HUES6 (cell line): Measurements from ENCODE around the gene S100A8.
"Not testable (repeated sequence)": the region's sequence is repeated elsewhere in the genome, so short reads cannot be mapped to it uniquely, and the experiment has no call there.

Experiments
- H3K27ac ChIP-seq: 2 replicates; pipeline ENCODE4 v1.7.0; 2013; ENCODE audit warnings: low read depth, mild to moderate bottlenecking, low read length, inconsistent platforms
- H3K27me3 ChIP-seq: 2 replicates; pipeline ENCODE4 v1.6.1; 2013; ENCODE audit warnings: low read length; ENCODE audit not compliant: control insufficient read depth, insufficient read depth
- H3K36me3 ChIP-seq: 2 replicates; pipeline ENCODE4 v1.6.1; 2013; ENCODE audit warnings: low read length; ENCODE audit not compliant: control insufficient read depth, insufficient read depth
- H3K4me1 ChIP-seq: 2 replicates; pipeline ENCODE4 v1.6.1; 2013; ENCODE audit warnings: low read length; ENCODE audit not compliant: control insufficient read depth, insufficient read depth
- H3K4me3 ChIP-seq: 2 replicates; pipeline ENCODE4 v1.5.1; 2013; ENCODE audit warnings: low read depth, low read length
- H3K9ac ChIP-seq: one replicate; pipeline ENCODE4 v1.6.1; 2013; ENCODE audit warnings: mild to moderate bottlenecking, low read length
- H3K9me3 ChIP-seq: 2 replicates; pipeline ENCODE4 v1.6.1; 2013; ENCODE audit warnings: low read depth, low read length; ENCODE audit not compliant: control insufficient read depth, insufficient read depth

Gene S100A8

GRCh38 chr1:153415850-153416570, 25.1 kb upstream of the S100A8 start, which contains the start of gene S100A7A:
Gene S100A7A (plus strand): TSS chr1:153416520. CDS start chr1:153418083, 1,563 bp downstream.
- Histone ChIP-seq H3K4me3 (no peak within 1 kb of the TSS), H3K9ac (no peak within 1 kb of the TSS), H3K9me3 (no peaks in the 10 kb centered on the region), H3K27me3 (peaks cover 16% of the 10 kb centered on the region), H3K27ac (no peak within 1 kb of the TSS), H3K4me1 (no peaks in the 10 kb centered on the region), H3K36me3 (no peaks in the 10 kb centered on the region)

GRCh38 chr1:153413961-153414360, 23.1 kb upstream of the S100A8 start:
- H3K27me3 ChIP-seq, H3K9ac ChIP-seq, H3K4me1 ChIP-seq, H3K9me3 ChIP-seq, H3K4me3 ChIP-seq, H3K27ac ChIP-seq, H3K36me3 ChIP-seq: not testable (repeated sequence)

- H3K36me3 ChIP-seq, H3K27ac ChIP-seq, H3K9me3 ChIP-seq, H3K4me1 ChIP-seq, H3K4me3 ChIP-seq, H3K9ac ChIP-seq: not testable (repeated sequence)
- peaks cover 18% of the 10 kb centered on the region for H3K27me3 ChIP-seq
Measured at GRCh38 chr1:153407274-153407673, 16.4 kb upstream of the S100A8 start.

GRCh38 chr1:153405825-153406599, 15.1 kb upstream of the S100A8 start:
- not testable (repeated sequence) for H3K4me1 ChIP-seq, H3K27ac ChIP-seq, H3K9me3 ChIP-seq, H3K36me3 ChIP-seq, H3K4me3 ChIP-seq, H3K9ac ChIP-seq
- H3K27me3 ChIP-seq: peaks cover 22% of the 10 kb centered on the region

- H3K4me1 ChIP-seq: no peaks in the 10 kb centered on the region
Measured at GRCh38 chr1:153404768-153405167, 13.9 kb upstream of the S100A8 start.

GRCh38 chr1:153404086-153404635, 13.3 kb upstream of the S100A8 start:
- peaks cover 22% of the 10 kb centered on the region for H3K27me3 ChIP-seq
- H3K9me3 ChIP-seq: peaks cover 3% of the 10 kb centered on the region; the same call in 1 of the 2 replicates
- H3K36me3 ChIP-seq: no peaks in the 10 kb centered on the region
- H3K27ac ChIP-seq: no peak overlapping the region
- no peaks in the 10 kb centered on the region for H3K4me1 ChIP-seq
- H3K9ac ChIP-seq: no peak overlapping the region
- no peak overlapping the region for H3K4me3 ChIP-seq

More at GRCh38 chr1:153404768-153405167, 13.9 kb upstream of the S100A8 start:
- peaks cover 3% of the 10 kb centered on the region; the same call in 1 of the 2 replicates for H3K9me3 ChIP-seq
- peaks cover 22% of the 10 kb centered on the region for H3K27me3 ChIP-seq
- no peak overlapping the region for H3K27ac ChIP-seq
- no peaks in the 10 kb centered on the region for H3K36me3 ChIP-seq
- no peak overlapping the region for H3K4me3 ChIP-seq
- no peak overlapping the region for H3K9ac ChIP-seq

GRCh38 chr1:153403421-153404085, 12.7 kb upstream of the S100A8 start:
- peaks cover 22% of the 10 kb centered on the region for H3K27me3 ChIP-seq
- peaks cover 3% of the 10 kb centered on the region; the same call in 1 of the 2 replicates for H3K9me3 ChIP-seq
- no peak overlapping the region for H3K4me3 ChIP-seq
- H3K4me1 ChIP-seq: no peaks in the 10 kb centered on the region
- H3K27ac ChIP-seq: no peak overlapping the region
- no peaks in the 10 kb centered on the region for H3K36me3 ChIP-seq
- H3K9ac ChIP-seq: no peak overlapping the region

GRCh38 chr1:153402226-153402625, 11.4 kb upstream of the S100A8 start:
- peaks cover 3% of the 10 kb centered on the region; the same call in 1 of the 2 replicates for H3K9me3 ChIP-seq
- H3K9ac ChIP-seq: no peak overlapping the region
- no peaks in the 10 kb centered on the region for H3K4me1 ChIP-seq
- H3K27ac ChIP-seq: no peak overlapping the region
- no peaks in the 10 kb centered on the region for H3K36me3 ChIP-seq
- peaks cover 25% of the 10 kb centered on the region for H3K27me3 ChIP-seq
- no peak overlapping the region for H3K4me3 ChIP-seq

- Histone ChIP-seq H3K9me3 (0 out of 2 replicates have a peak, but pooled peaks cover 3% of the 10 kb centered on the region), H3K4me3 (no peak overlapping the region), H3K27ac (no peak overlapping the region), H3K36me3 (no peaks in the 10 kb centered on the region), H3K4me1 (no peaks in the 10 kb centered on the region), H3K9ac (no peak overlapping the region), H3K27me3 (peaks cover 31% of the 10 kb centered on the region)
Measured at GRCh38 chr1:153401461-153401860, 10.6 kb upstream of the S100A8 start.

- H3K27ac ChIP-seq: no peak overlapping the region
- no peak overlapping the region for H3K4me3 ChIP-seq
- H3K9ac ChIP-seq: no peak overlapping the region
- peaks cover 34% of the 10 kb centered on the region for H3K27me3 ChIP-seq
- no peaks in the 10 kb centered on the region for H3K36me3 ChIP-seq
- H3K9me3 ChIP-seq: 0 out of 2 replicates have a peak, but pooled peaks cover 3% of the 10 kb centered on the region
- no peaks in the 10 kb centered on the region for H3K4me1 ChIP-seq
Measured at GRCh38 chr1:153400244-153400643, 9.4 kb upstream of the S100A8 start.
